PC-3 (cell line): ENCODE measurements around the gene PCGF2.

Source experiments
- EZH2 ChIP-seq: fragments of 300-600 bp; sonication (generic); IDR thresholded peaks from one replicate; pipeline ENCODE4 v1.6.1; 2017; ENCODE audit warnings: antibody characterized with exemption, mild to moderate bottlenecking, low read length; ENCODE audit not compliant: unreplicated experiment
- TF ChIP-seq, protein P1 (sequence below): fragments of 300-600 bp; sonication (generic); conservative IDR thresholded peaks from 2 replicates; pipeline ENCODE4 v1.5.1; 2017; ENCODE audit warnings: antibody characterized with exemption, low read depth, mild to moderate bottlenecking, low read length

DNA sequence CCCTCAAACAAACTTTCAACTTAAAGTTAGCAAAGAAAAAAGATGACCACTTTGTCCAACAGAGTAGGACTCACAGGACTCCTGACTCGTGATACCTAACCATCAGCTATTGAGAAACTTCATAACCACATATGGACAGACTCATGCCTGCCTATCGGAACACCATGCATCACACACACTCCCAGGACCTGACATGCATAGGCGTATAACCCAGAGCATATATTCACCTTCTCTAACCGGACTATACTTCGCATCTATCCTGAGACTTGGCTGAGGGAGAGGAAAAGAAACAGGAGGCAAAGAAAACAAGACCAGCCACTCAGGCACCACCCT lies 49.0 kb upstream of the PCGF2 start:
- TF ChIP-seq, protein P1, sequence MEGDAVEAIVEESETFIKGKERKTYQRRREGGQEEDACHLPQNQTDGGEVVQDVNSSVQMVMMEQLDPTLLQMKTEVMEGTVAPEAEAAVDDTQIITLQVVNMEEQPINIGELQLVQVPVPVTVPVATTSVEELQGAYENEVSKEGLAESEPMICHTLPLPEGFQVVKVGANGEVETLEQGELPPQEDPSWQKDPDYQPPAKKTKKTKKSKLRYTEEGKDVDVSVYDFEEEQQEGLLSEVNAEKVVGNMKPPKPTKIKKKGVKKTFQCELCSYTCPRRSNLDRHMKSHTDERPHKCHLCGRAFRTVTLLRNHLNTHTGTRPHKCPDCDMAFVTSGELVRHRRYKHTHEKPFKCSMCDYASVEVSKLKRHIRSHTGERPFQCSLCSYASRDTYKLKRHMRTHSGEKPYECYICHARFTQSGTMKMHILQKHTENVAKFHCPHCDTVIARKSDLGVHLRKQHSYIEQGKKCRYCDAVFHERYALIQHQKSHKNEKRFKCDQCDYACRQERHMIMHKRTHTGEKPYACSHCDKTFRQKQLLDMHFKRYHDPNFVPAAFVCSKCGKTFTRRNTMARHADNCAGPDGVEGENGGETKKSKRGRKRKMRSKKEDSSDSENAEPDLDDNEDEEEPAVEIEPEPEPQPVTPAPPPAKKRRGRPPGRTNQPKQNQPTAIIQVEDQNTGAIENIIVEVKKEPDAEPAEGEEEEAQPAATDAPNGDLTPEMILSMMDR, result no peak
- no peak for TF ChIP-seq EZH2
